ENCODE data around the gene DPP10.

GRCh38 chr2:114468343-114468742, 25.9 kb downstream of the DPP10 start:
- no peak for TF ChIP-seq EZH2 (IDR thresholded peaks at IDR 0.05)
- no peak for TF ChIP-seq CTCF (IDR thresholded peaks at IDR 0.05)
- TF ChIP-seq EZH2phosphoT487 (IDR thresholded peaks at IDR 0.05), result no peak

Data from neural progenitor cell (in vitro differentiated cells).